OCI-LY3 (cell line): ENCODE data around the gene RPL13A.

Experiments used
- H2AFZ ChIP-seq: fragments of 200-600, 300-600 bp; shearing (Covaris generic); 2 replicates; pipeline ENCODE4 v1.6.0; 2014; ENCODE audit warnings: antibody characterized with exemption, low read depth, low read length
- H3K27ac ChIP-seq: fragments of 200-600, 300-600 bp; sonication (generic); 2 replicates; pipeline ENCODE4 v1.5.1; 2014; ENCODE audit warnings: mild to moderate bottlenecking, low read length, moderate library complexity, mixed read lengths
- H3K27me3 ChIP-seq: fragments of 200-600, 300-600 bp; sonication (generic); 2 replicates; pipeline ENCODE4 v1.6.1; 2014; ENCODE audit warnings: low read depth, low read length, mixed read lengths
- H3K36me3 ChIP-seq: fragments of 200-600, 300-600 bp; sonication (generic); replicated peaks from 2 replicates; pipeline ENCODE3; 2014; ENCODE audit warnings: low read depth, low read length, mixed read lengths
- H3K4me1 ChIP-seq: fragments of 300-600, 200-600 bp; sonication (generic); 2 replicates; pipeline ENCODE4 v1.6.1; 2014; ENCODE audit warnings: low read length, mixed read lengths
- H3K4me2 ChIP-seq: fragments of 200-600, 300-600 bp; sonication (generic); 2 replicates; pipeline ENCODE4 v1.6.1; 2014; ENCODE audit warnings: low read length, mixed read lengths
- H3K4me3 ChIP-seq: fragments of 300-600, 200-600 bp; sonication (generic); 2 replicates; pipeline ENCODE4 v1.5.1; 2014; ENCODE audit warnings: antibody characterized with exemption, mild to moderate bottlenecking, low read length, moderate library complexity
- H3K79me2 ChIP-seq: fragments of 300-600, 200-600 bp; shearing (Covaris generic); 2 replicates; pipeline ENCODE4 v1.6.1; 2014; ENCODE audit warnings: mild to moderate bottlenecking, low read length, mixed read lengths
- H3K9ac ChIP-seq: fragments of 300-600, 200-600 bp; shearing (Covaris generic); 2 replicates; pipeline ENCODE4 v1.6.0; 2014; ENCODE audit warnings: mild to moderate bottlenecking, low read length, moderate library complexity
- H3K9me3 ChIP-seq: fragments of 200-600, 300-600 bp; shearing (Covaris generic); 2 replicates; pipeline ENCODE4 v1.6.1; 2014; ENCODE audit warnings: low read length, mixed read lengths; ENCODE audit not compliant: insufficient read depth
- H4K20me1 ChIP-seq: fragments of 200-600, 300-600 bp; sonication (generic); 2 replicates; pipeline ENCODE4 v1.6.1; 2016; ENCODE audit warnings: low read length, mixed read lengths; ENCODE audit not compliant: insufficient read depth
- CTCF ChIP-seq: fragments of 200-600, 300-600 bp; sonication (generic); IDR thresholded peaks from 2 replicates; pipeline ENCODE4 v1.5.1; 2014; ENCODE audit warnings: antibody characterized with exemption, low read length, low read depth
- EZH2phosphoT487 ChIP-seq: fragments of 200-600 bp; shearing (Covaris generic); IDR thresholded peaks from 2 replicates; pipeline ENCODE4 v1.6.1; 2018; ENCODE audit warnings: antibody characterized with exemption, mixed run types, low read depth

The RPL13A gene

DNA sequence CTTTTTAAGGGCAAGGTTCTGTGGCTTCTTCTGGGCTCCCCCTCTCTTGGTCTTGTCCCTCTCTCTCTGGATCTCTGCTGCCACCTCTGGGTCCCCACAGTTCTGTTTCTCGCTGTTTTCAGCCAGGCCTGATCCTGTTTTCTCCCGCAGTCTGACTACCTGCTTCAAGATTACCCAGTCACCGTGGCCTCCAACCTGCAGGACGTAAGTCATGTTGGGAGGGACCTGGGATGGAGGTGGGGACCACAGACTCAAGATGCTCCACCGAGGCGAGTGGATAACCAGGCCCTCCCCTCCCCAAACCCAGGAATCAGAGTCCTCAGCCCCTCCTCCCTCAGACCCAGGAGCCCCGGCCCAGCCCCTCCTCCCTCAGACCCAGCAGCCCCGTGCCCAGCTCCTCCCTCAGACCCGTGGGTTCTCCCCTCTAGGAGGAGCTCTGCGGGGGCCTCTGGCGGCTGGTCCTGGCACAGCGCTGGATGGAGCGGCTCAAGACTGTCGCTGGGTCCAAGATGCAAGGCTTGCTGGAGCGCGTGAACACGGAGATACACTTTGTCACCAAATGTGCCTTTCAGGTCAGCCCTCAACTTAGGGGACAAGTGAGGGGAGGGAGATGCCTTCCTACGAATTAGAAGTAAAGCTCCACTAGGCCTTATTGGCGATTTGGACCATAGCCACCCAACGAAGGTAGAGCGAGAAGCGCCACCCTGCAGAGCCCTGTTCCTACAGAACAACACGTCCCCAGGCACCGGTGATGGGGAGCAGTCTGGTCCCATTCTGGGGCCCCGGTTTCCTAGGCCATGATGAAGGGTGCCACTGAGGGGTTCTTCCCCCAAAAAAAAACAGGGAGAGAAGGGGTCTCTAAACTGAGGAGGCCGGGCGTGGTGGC is 11.2 kb upstream of the RPL13A start:
- H2AFZ ChIP-seq = no peak overlapping the region
- no peak overlapping the region for H3K9ac ChIP-seq
- H3K4me3 ChIP-seq = no peak overlapping the region
- TF ChIP-seq CTCF (peak; percentile 13), EZH2phosphoT487 (no peak)
- H3K4me1 ChIP-seq = peaks cover 12% of the 10 kb centered on the region
- no peaks in the 10 kb centered on the region for H4K20me1 ChIP-seq
- H3K79me2 ChIP-seq = no peaks in the 10 kb centered on the region
- H3K27me3 ChIP-seq = no peaks in the 10 kb centered on the region
- H3K9me3 ChIP-seq = no peaks in the 10 kb centered on the region
- no peaks in the 10 kb centered on the region for H3K36me3 ChIP-seq
- no peak overlapping the region for H3K27ac ChIP-seq
- H3K4me2 ChIP-seq = no peak overlapping the region

GRCh38 chr19:49479975-49480628 is 7.3 kb upstream of the RPL13A start:
- no peak overlapping the region for H3K4me3 ChIP-seq
- TF ChIP-seq EZH2phosphoT487 (no peak), CTCF (no peak)

DNA sequence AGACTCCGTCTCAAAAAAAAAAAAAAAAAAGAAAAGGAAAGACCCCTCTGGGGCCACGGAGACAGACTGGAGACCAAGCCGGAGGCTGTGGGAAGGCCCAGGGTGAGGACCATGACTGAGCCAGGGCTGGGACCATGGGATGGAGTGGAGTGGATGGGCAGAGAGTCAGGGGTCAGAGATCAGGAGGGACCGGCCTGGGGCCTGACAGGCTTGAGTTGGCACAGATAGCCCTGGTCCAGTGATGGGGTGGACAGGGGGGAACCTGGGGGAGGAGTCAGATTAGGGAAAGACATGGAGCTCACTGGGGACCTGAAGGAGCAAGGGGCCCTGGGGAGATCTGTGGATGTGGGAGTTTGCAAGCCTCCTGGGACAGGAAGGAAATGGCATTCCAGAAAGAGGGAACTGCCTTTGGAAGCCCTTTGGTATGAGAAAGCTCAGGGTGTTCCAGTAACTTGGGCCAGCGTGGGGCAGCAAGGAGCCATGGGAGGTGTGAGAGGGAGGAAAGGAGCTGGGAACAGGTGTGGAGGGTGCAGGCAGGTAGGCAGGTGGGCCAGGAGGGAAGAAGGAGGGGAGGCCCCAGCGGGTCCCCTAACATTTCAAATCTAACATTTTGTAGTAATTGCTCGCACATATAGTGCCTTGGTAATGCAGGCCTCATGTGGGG is 6.3 kb upstream of the RPL13A start:
- H3K36me3 ChIP-seq = no peaks in the 10 kb centered on the region
- TF ChIP-seq EZH2phosphoT487 = no peak
- no peak for TF ChIP-seq CTCF
- H3K4me3 ChIP-seq = no peak overlapping the region
- H4K20me1 ChIP-seq = no peaks in the 10 kb centered on the region
- H3K27ac ChIP-seq = no peak overlapping the region
- no peaks in the 10 kb centered on the region for H3K9me3 ChIP-seq
- no peak overlapping the region for H3K4me2 ChIP-seq
- peaks cover 5% of the 10 kb centered on the region for H3K4me1 ChIP-seq
- H2AFZ ChIP-seq = no peak overlapping the region
- no peak overlapping the region for H3K9ac ChIP-seq
- H3K27me3 ChIP-seq = no peaks in the 10 kb centered on the region
- no peaks in the 10 kb centered on the region for H3K79me2 ChIP-seq

More at GRCh38 chr19:49479975-49480628, 7.3 kb upstream of the RPL13A start:
- Histone ChIP-seq H3K79me2 (no peaks in the 10 kb centered on the region), H3K36me3 (no peaks in the 10 kb centered on the region), H3K9me3 (no peaks in the 10 kb centered on the region), H3K4me1 (peaks cover 5% of the 10 kb centered on the region), H3K27me3 (no peaks in the 10 kb centered on the region), H3K4me2 (no peak overlapping the region), H3K9ac (no peak overlapping the region), H4K20me1 (no peaks in the 10 kb centered on the region), H2AFZ (no peak overlapping the region), H3K27ac (no peak overlapping the region)

- H3K4me2 ChIP-seq = peak overlapping the region; percentile 3; the same call in 1 of the 2 replicates
- H3K4me3 ChIP-seq = no peak overlapping the region
- H3K79me2 ChIP-seq = peaks cover 42% of the 10 kb centered on the region
- TF ChIP-seq CTCF (no peak), EZH2phosphoT487 (no peak)
- H3K9ac ChIP-seq = no peak overlapping the region
- no peaks in the 10 kb centered on the region for H3K9me3 ChIP-seq
- H3K27ac ChIP-seq = no peak overlapping the region
- peaks cover 34% of the 10 kb centered on the region for H4K20me1 ChIP-seq
- no peak overlapping the region for H2AFZ ChIP-seq
- no peaks in the 10 kb centered on the region for H3K27me3 ChIP-seq
- peaks cover 21% of the 10 kb centered on the region for H3K4me1 ChIP-seq
- peaks cover 37% of the 10 kb centered on the region for H3K36me3 ChIP-seq
These were observed 1.2 kb upstream of the RPL13A start for GRCh38 chr19:49486232-49486631.
